ENCODE results near the gene SPDYE3. TPM values are rescaled to one million over a fixed set of nuclear protein-coding genes. Genes with fewer than 3 reads are reported as not detected.
"Not testable (repeated sequence)": the region's sequence is repeated elsewhere in the genome, so short reads cannot be mapped to it uniquely, and the experiment has no call there.

The SPDYE3 gene
- total and polyA plus RNA-seq, 8 donors = not detected

GRCh38 chr7:100349757-100350156 lies 42.3 kb downstream of the SPDYE3 start:
- Histone ChIP-seq H3K27ac (no peak overlapping the region), H3K27me3 (no peaks in the 10 kb centered on the region), H3K4me1 (peaks cover 0 to 3% (median 3%) of the 10 kb centered on the region in 4 donors), H3K36me3 (peaks cover 53 to 93% (median 90%) of the 10 kb centered on the region in 4 donors), H3K9me3 (no peaks in the 10 kb centered on the region), H3K4me3 (no peak overlapping the region)
- intact Hi-C loops (cut with DNase I; ENCODE audit: low total_unique reads) = loop anchor here (10.0 kb wide), 1 partner anchor 65 kb away; no protein-coding TSS in a partner anchor
- TF ChIP-seq POLR2AphosphoS5 (IDR thresholded peaks at IDR 0.05) (no peak), EP300 (IDR thresholded peaks at IDR 0.05) (no peak), POLR2A (IDR thresholded peaks at IDR 0.05) (no peak)
- TF ChIP-seq, protein P1, sequence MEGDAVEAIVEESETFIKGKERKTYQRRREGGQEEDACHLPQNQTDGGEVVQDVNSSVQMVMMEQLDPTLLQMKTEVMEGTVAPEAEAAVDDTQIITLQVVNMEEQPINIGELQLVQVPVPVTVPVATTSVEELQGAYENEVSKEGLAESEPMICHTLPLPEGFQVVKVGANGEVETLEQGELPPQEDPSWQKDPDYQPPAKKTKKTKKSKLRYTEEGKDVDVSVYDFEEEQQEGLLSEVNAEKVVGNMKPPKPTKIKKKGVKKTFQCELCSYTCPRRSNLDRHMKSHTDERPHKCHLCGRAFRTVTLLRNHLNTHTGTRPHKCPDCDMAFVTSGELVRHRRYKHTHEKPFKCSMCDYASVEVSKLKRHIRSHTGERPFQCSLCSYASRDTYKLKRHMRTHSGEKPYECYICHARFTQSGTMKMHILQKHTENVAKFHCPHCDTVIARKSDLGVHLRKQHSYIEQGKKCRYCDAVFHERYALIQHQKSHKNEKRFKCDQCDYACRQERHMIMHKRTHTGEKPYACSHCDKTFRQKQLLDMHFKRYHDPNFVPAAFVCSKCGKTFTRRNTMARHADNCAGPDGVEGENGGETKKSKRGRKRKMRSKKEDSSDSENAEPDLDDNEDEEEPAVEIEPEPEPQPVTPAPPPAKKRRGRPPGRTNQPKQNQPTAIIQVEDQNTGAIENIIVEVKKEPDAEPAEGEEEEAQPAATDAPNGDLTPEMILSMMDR (IDR thresholded peaks at IDR 0.05) = no peak
- no peak for DNase-seq
- WGBS, 5 donors = 94 to 98% (median 96%) methylated on average over 6 of the region's 6 CpGs

DNA sequence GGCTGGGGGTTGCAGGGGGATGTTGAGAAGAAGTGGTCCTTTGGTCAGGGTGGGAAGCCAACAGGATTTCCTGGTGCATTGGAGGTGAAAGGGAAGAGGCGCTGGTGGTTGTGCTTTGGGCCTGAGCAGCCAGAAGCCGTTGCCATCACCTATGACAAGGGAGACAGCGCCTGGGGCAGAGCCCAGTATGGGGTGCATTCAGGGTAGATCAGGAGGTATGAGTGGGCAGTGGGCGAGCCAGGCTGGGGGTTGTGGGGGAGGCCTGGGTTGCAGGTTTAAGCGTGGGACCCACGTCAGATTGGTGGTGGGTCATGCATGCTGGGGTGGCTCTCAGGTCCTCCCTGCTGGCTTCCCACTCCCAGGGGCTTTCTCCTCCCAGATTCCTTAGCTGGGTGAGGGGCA lies 44.2 kb downstream of the SPDYE3 start:
- intact Hi-C loops (cut with DNase I; ENCODE audit: low total_unique reads) = loop anchor here (10.0 kb wide), 1 partner anchor 63 kb away; no protein-coding TSS in a partner anchor
- DNase-seq = no peak

DNA sequence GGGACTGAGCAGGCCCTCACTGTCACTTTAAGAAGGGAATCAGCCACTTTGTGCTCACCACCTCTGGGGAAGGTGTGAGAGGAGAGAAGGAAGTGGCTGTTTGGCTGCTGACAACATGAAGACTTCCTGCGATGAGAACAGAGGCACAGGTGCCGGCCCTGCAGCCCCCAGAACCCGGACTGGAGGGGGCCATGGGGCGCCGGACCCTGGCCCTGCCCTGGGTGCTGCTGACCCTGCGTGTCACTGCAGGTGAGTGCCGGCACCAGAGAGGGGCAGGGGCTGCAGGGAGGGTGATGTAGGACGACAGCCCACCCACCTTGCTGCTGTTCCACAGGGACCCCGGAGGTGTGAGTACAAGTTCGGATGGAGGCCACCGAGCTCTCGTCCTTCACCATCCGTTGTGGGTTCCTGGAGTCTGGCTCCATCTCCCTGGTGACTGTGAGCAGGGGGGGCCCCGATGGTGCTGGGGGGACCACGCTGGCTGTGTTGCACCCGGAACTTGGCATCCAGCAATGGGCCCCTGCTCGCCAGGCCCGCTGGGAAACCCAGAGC lies 44.8 kb downstream of the SPDYE3 start:
- not testable (repeated sequence) for H3K9me3 ChIP-seq, H3K4me1 ChIP-seq, H3K27me3 ChIP-seq, DNase-seq
- H3K27ac ChIP-seq = peak overlapping the region in 2 of 5 donors; percentile 6 to 52
- H3K4me3 ChIP-seq = peak overlapping the region in 2 of 4 donors; percentile 4 to 20
- H3K36me3 ChIP-seq = peaks cover 63 to 100% (median 98%) of the 10 kb centered on the region in 4 donors
- WGBS, 5 donors = 88 to 93% (median 88%) methylated on average over 13 to 18 of the region's 18 CpGs
- intact Hi-C loops (cut with DNase I; ENCODE audit: low total_unique reads) = loop anchor here (10.0 kb wide), 1 partner anchor 62 kb away; no protein-coding TSS in a partner anchor

More for the DNA sequence above, 44.2 kb downstream of the SPDYE3 start:
- Histone ChIP-seq H3K4me1 (no peaks in the 10 kb centered on the region), H3K9me3 (no peaks in the 10 kb centered on the region), H3K27me3 (no peaks in the 10 kb centered on the region), H3K36me3 (peaks cover 64 to 100% (median 98%) of the 10 kb centered on the region in 4 donors), H3K4me3 (no peak overlapping the region), H3K27ac (no peak overlapping the region)
- TF ChIP-seq, protein P1 (IDR thresholded peaks at IDR 0.05) = no peak
- TF ChIP-seq POLR2A (IDR thresholded peaks at IDR 0.05) (no peak), EP300 (IDR thresholded peaks at IDR 0.05) (no peak), POLR2AphosphoS5 (IDR thresholded peaks at IDR 0.05) (no peak)
- 81 to 88% (median 85%) methylated on average over 5 to 6 of the region's 6 CpGs for WGBS, 5 donors

GRCh38 chr7:100352984-100353684 lies 45.6 kb downstream of the SPDYE3 start:
- intact Hi-C loops (cut with DNase I; ENCODE audit: low total_unique reads) = loop anchor here (10.0 kb wide), 1 partner anchor 62 kb away; no protein-coding TSS in a partner anchor
- Histone ChIP-seq H3K4me3 (peak overlapping the region in 1 of 4 donors; percentile 4), H3K27me3 (no peaks in the 10 kb centered on the region), H3K27ac (peak overlapping the region in 1 of 5 donors; percentile 52), H3K36me3 (peaks cover 59 to 100% (median 98%) of the 10 kb centered on the region in 4 donors), H3K9me3 (no peaks in the 10 kb centered on the region), H3K4me1 (no peaks in the 10 kb centered on the region)
- no peak for DNase-seq
- TF ChIP-seq EP300 (IDR thresholded peaks at IDR 0.05) (no peak), POLR2A (IDR thresholded peaks at IDR 0.05) (no peak), POLR2AphosphoS5 (IDR thresholded peaks at IDR 0.05) (no peak)
- TF ChIP-seq, protein P1 (IDR thresholded peaks at IDR 0.05) = no peak
- 89 to 94% (median 93%) methylated on average over 13 to 16 of the region's 16 CpGs for WGBS, 5 donors

Data from stomach (tissue), 9 donors.